WTC11 (cell line): ENCODE measurements around the gene FAM78B. TPM values are rescaled to one million over a fixed set of nuclear protein-coding genes. Genes with fewer than 3 reads are reported as not detected.

Experiments
- ATAC-seq: fragments of 200-7000 bp; cut with Tn5 transposase; 2 replicates; pipeline ENCODE4 v1.10.0; 2021; ENCODE audit warnings: mild to moderate bottlenecking, moderate library complexity
- CTCF ChIA-PET: fragments of 300-600 bp; sonication (Branson Sonifier 250); formaldehyde crosslinking; loops from one replicate; lab custom pipeline; 2021; ENCODE audit warnings: antibody characterized with exemption; lab: Charles Lee
- POLR2A ChIA-PET: fragments of 350-600 bp; sonication (Branson Sonifier 250); formaldehyde crosslinking; loops from one replicate; lab custom pipeline; 2021; ENCODE audit warnings: antibody characterized with exemption; lab: Charles Lee
- DNase-seq: peaks from one replicate; pipeline ENCODE4 v3.0.0; 2021; ENCODE audit warnings: low spot score
- H3K27ac Mint-ChIP-seq: 2 replicates; pipeline ENCODE4 v1.8.0; 2021; ENCODE audit warnings: mixed read lengths
- H3K27me3 Mint-ChIP-seq: 2 replicates; pipeline ENCODE4 v1.8.0; 2021; ENCODE audit warnings: low read depth, mild to moderate bottlenecking, moderate library complexity, mixed read lengths
- H3K36me3 Mint-ChIP-seq: 2 replicates; pipeline ENCODE4 v1.8.0; 2021; ENCODE audit warnings: mixed read lengths
- H3K4me1 Mint-ChIP-seq: 2 replicates; pipeline ENCODE4 v1.8.0; 2022; ENCODE audit warnings: mixed read lengths
- H3K4me3 Mint-ChIP-seq: 2 replicates; pipeline ENCODE4 v1.8.0; 2021; ENCODE audit warnings: mild to moderate bottlenecking, moderate library complexity, mixed read lengths
- H3K9me3 Mint-ChIP-seq: 2 replicates; pipeline ENCODE4 v1.8.0; 2021; ENCODE audit warnings: mixed read lengths
- FOXJ3 ChIP-seq: sonication (generic); formaldehyde crosslinking; IDR thresholded peaks from 2 replicates; pipeline ENCODE4 v1.9.0; 2021; ENCODE audit warnings: missing genetic modification reagents, mild to moderate bottlenecking, borderline replicate concordance
- FOXP1 ChIP-seq: sonication (generic); formaldehyde crosslinking; IDR thresholded peaks from 2 replicates; pipeline ENCODE4 v1.8.0; 2022; ENCODE audit warnings: missing genetic modification reagents, mild to moderate bottlenecking, moderate library complexity, borderline replicate concordance
- GABPB1 ChIP-seq: sonication (generic); formaldehyde crosslinking; IDR thresholded peaks from 2 replicates; pipeline ENCODE4 v1.8.1; 2023; ENCODE audit warnings: mild to moderate bottlenecking, missing genetic modification reagents
- GTF2I ChIP-seq: fragments of 250-450 bp; sonication (Bioruptor Pico); conservative IDR thresholded peaks from 2 replicates; pipeline ENCODE4 v1.4.0; 2021; ENCODE audit warnings: mild to moderate bottlenecking
- JAZF1 ChIP-seq: fragments of 250-450 bp; sonication (Bioruptor Pico); IDR thresholded peaks from 2 replicates; pipeline ENCODE4 v1.9.0; 2021; ENCODE audit warnings: moderate library complexity, mild to moderate bottlenecking, inconsistent platforms
- KAT7 ChIP-seq: sonication (generic); formaldehyde crosslinking; IDR thresholded peaks from 2 replicates; pipeline ENCODE4 v1.8.1; 2023; ENCODE audit warnings: missing genetic modification reagents, mild to moderate bottlenecking, borderline replicate concordance
- MXD4 ChIP-seq: fragments of 250-450 bp; sonication (Bioruptor Pico); IDR thresholded peaks from 2 replicates; pipeline ENCODE4 v1.8.0; 2021; ENCODE audit warnings: mild to moderate bottlenecking, moderate library complexity, borderline replicate concordance
- NFYB ChIP-seq: sonication (generic); formaldehyde crosslinking; conservative IDR thresholded peaks from 2 replicates; pipeline ENCODE4 v1.8.0; 2022; ENCODE audit warnings: low read depth, missing genetic modification reagents
- NR2C2 ChIP-seq: sonication (generic); formaldehyde crosslinking; IDR thresholded peaks from 2 replicates; pipeline ENCODE4 v1.8.0; 2022; ENCODE audit warnings: mild to moderate bottlenecking, missing genetic modification reagents
- NR3C1 ChIP-seq: sonication (generic); formaldehyde crosslinking; conservative IDR thresholded peaks from 2 replicates; pipeline ENCODE4 v1.8.1; 2023; ENCODE audit warnings: low read depth, mild to moderate bottlenecking, missing genetic modification reagents
- PRRX2 ChIP-seq: fragments of 250-450 bp; sonication (Bioruptor Pico); IDR thresholded peaks from 2 replicates; pipeline ENCODE4 v1.8.0; 2021; ENCODE audit warnings: mild to moderate bottlenecking
- SOX15 ChIP-seq: fragments of 250-450 bp; sonication (Bioruptor Pico); IDR thresholded peaks from 2 replicates; pipeline ENCODE4 v1.9.0; 2021; ENCODE audit warnings: mild to moderate bottlenecking
- ZNF138 ChIP-seq: sonication (generic); formaldehyde crosslinking; conservative IDR thresholded peaks from 2 replicates; pipeline ENCODE4 v1.8.1; 2022; ENCODE audit warnings: mild to moderate bottlenecking, moderate library complexity, missing genetic modification reagents
- ZNF219 ChIP-seq: sonication (generic); formaldehyde crosslinking; IDR thresholded peaks from 2 replicates; pipeline ENCODE4 v1.8.0; 2023; ENCODE audit warnings: missing genetic modification reagents, mild to moderate bottlenecking, borderline replicate concordance
- ZNF317 ChIP-seq: sonication (generic); formaldehyde crosslinking; IDR thresholded peaks from 2 replicates; pipeline ENCODE4 v1.8.1; 2023; ENCODE audit warnings: low read depth, mild to moderate bottlenecking, moderate library complexity, missing genetic modification reagents, borderline replicate concordance
- ZNF396 ChIP-seq: fragments of 250-450 bp; sonication (Bioruptor Pico); IDR thresholded peaks from 2 replicates; pipeline ENCODE4 v1.8.0; 2021; ENCODE audit warnings: mild to moderate bottlenecking, moderate library complexity, borderline replicate concordance
- ZNF671 ChIP-seq: fragments of 250-450 bp; sonication (Bioruptor Pico); IDR thresholded peaks from 2 replicates; pipeline ENCODE4 v1.8.0; 2021; ENCODE audit warnings: mild to moderate bottlenecking
- total RNA-seq: library from RNA; stranded (reverse); gene quantifications from 3 replicates; pipeline ENCODE4 v1.2.3, GENCODE V29; 2021
- TF ChIP-seq, protein P1 (sequence below): sonication (generic); formaldehyde crosslinking; conservative IDR thresholded peaks from 2 replicates; pipeline ENCODE4 v1.8.1; 2022; ENCODE audit warnings: mild to moderate bottlenecking, missing genetic modification reagents
- TF ChIP-seq, protein P2 (sequence below): sonication (generic); formaldehyde crosslinking; IDR thresholded peaks from 2 replicates; pipeline ENCODE4 v1.8.1; 2022; ENCODE audit warnings: low read depth, missing genetic modification reagents, borderline replicate concordance
- TF ChIP-seq, protein P3 (sequence below): fragments of 250-450 bp; sonication (Bioruptor Pico); IDR thresholded peaks from 2 replicates; pipeline ENCODE4 v2.1.2; 2022; ENCODE audit warnings: mild to moderate bottlenecking, moderate library complexity
- TF ChIP-seq, protein P4 (sequence below): fragments of 250-450 bp; sonication (Bioruptor Pico); IDR thresholded peaks from 2 replicates; pipeline ENCODE4 v1.9.0; 2021; ENCODE audit warnings: mild to moderate bottlenecking
- TF ChIP-seq, protein P5 (sequence below): sonication (generic); formaldehyde crosslinking; IDR thresholded peaks from 2 replicates; pipeline ENCODE4 v1.8.1; 2023; ENCODE audit warnings: mild to moderate bottlenecking, moderate library complexity, missing genetic modification reagents
- TF ChIP-seq, protein P6 (sequence below): sonication (generic); formaldehyde crosslinking; IDR thresholded peaks from 2 replicates; pipeline ENCODE4 v1.8.0; 2022; ENCODE audit warnings: mild to moderate bottlenecking, missing genetic modification reagents
- TF ChIP-seq, protein P7 (sequence below): sonication (generic); formaldehyde crosslinking; IDR thresholded peaks from 2 replicates; pipeline ENCODE4 v1.8.0; 2023; ENCODE audit warnings: missing genetic modification reagents

FAM78B gene
- total RNA-seq, 1 experiment from 2014 or later: 2.6 TPM

DNA sequence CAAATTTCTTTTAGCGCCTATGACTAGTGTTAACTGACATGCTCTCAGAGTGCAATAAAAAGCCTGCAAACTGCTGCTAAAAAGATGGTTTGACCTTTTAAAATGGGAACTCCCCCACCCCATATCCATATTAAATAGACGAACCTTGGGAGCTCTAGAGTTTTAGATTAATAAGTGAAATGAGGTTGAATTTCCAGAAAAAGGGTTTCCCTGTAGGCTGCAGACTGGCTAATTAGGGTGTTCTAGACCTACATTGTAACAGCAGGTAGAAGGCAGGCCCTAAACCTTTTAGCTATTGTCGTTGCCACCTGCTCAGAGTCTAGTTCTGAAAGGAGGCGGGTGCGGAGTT is 2.2 kb downstream of the FAM78B start (continued):
- TF ChIP-seq PRRX2 (no peak), JAZF1 (CRISPR knock-in tag) (no peak), KAT7 (CRISPR knock-in tag) (no peak), ZNF219 (CRISPR knock-in tag) (no peak), NR2C2 (CRISPR knock-in tag) (no peak)
- TF ChIP-seq, protein P1, sequence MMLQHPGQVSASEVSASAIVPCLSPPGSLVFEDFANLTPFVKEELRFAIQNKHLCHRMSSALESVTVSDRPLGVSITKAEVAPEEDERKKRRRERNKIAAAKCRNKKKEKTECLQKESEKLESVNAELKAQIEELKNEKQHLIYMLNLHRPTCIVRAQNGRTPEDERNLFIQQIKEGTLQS (CRISPR knock-in tag): no peak

DNA sequence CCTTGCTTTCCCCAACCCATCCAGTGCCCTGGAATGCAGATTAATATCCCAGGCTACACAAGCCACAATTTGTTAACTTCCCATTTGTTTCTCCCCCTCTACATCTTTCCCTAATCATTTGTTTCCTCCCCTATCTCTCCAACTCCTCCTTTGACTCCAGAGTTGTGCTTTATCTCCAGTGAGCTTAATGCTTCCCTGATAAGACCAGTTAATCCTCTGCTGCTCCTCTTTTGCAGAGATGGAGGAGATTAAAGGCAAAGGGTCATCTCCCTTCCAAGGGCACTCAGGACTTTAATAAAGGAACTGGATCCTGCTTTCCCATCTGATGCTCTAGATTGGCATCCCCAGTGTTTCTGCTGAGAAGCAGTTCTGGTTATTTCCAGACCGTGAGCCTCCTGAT is 7.1 kb downstream of the FAM78B start:
- peaks cover 30% of the 10 kb centered on the region for H3K27me3 Mint-ChIP-seq
- H3K9me3 Mint-ChIP-seq: no peaks in the 10 kb centered on the region
- no peaks in the 10 kb centered on the region for H3K36me3 Mint-ChIP-seq
- ATAC-seq (no peak), DNase-seq (no peak)
- POLR2A ChIA-PET: no interaction called here
- H3K27ac Mint-ChIP-seq: no peak overlapping the region
- CTCF ChIA-PET: no interaction called here
- peaks cover 4% of the 10 kb centered on the region for H3K4me1 Mint-ChIP-seq
- TF ChIP-seq, protein P2, sequence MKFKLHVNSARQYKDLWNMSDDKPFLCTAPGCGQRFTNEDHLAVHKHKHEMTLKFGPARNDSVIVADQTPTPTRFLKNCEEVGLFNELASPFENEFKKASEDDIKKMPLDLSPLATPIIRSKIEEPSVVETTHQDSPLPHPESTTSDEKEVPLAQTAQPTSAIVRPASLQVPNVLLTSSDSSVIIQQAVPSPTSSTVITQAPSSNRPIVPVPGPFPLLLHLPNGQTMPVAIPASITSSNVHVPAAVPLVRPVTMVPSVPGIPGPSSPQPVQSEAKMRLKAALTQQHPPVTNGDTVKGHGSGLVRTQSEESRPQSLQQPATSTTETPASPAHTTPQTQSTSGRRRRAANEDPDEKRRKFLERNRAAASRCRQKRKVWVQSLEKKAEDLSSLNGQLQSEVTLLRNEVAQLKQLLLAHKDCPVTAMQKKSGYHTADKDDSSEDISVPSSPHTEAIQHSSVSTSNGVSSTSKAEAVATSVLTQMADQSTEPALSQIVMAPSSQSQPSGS (CRISPR knock-in tag): no peak
- H3K4me3 Mint-ChIP-seq: no peak overlapping the region

DNA sequence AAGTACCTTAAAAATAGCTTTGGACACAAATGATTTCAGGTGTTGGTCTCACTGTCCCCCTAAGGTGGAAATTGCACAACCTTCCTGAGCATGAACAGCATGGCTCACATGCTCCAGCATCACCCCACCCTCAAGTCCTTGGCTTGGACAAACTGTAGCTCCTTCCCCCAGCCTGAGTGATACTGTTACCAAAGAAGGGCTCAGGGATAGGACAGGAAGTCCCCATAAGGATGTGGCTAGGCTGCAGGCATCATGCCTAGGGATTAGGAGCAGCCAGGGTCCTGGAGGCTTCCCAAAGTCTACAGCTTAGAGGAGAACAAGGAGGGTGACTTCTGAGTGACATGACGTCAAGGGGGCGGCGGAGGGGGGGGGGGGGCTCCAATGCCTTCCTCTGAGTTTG is 10.1 kb downstream of the FAM78B start:
- H3K9me3 Mint-ChIP-seq: no peaks in the 10 kb centered on the region
- no peak overlapping the region for H3K4me3 Mint-ChIP-seq
- H3K27ac Mint-ChIP-seq: no peak overlapping the region
- ATAC-seq: no peak
- no peaks in the 10 kb centered on the region for H3K36me3 Mint-ChIP-seq
- CTCF ChIA-PET: interaction anchor here (1.0 kb wide), 1 partner anchor 8 kb away, joined by 3 read pairs; no protein-coding TSS in a partner anchor
- POLR2A ChIA-PET: interaction anchor here (0.5 kb wide), 1 partner anchor 30 kb away, joined by 4 read pairs; no protein-coding TSS in a partner anchor
- TF ChIP-seq JAZF1 (CRISPR knock-in tag): no peak
- TF ChIP-seq SOX15 (CRISPR knock-in tag): no peak
- no peak for TF ChIP-seq FOXJ3 (CRISPR knock-in tag)
- no peak for TF ChIP-seq GTF2I (CRISPR knock-in tag)
- TF ChIP-seq NR3C1 (CRISPR knock-in tag): no peak
- no peak for TF ChIP-seq ZNF317 (CRISPR knock-in tag)
- TF ChIP-seq, protein P3, sequence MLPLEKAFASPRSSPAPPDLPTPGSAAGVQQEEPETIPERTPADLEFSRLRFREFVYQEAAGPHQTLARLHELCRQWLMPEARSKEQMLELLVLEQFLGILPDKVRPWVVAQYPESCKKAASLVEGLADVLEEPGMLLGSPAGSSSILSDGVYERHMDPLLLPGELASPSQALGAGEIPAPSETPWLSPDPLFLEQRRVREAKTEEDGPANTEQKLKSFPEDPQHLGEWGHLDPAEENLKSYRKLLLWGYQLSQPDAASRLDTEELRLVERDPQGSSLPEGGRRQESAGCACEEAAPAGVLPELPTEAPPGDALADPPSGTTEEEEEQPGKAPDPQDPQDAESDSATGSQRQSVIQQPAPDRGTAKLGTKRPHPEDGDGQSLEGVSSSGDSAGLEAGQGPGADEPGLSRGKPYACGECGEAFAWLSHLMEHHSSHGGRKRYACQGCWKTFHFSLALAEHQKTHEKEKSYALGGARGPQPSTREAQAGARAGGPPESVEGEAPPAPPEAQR (CRISPR knock-in tag): no peak
- TF ChIP-seq NR2C2 (CRISPR knock-in tag): no peak
- TF ChIP-seq, protein P4, sequence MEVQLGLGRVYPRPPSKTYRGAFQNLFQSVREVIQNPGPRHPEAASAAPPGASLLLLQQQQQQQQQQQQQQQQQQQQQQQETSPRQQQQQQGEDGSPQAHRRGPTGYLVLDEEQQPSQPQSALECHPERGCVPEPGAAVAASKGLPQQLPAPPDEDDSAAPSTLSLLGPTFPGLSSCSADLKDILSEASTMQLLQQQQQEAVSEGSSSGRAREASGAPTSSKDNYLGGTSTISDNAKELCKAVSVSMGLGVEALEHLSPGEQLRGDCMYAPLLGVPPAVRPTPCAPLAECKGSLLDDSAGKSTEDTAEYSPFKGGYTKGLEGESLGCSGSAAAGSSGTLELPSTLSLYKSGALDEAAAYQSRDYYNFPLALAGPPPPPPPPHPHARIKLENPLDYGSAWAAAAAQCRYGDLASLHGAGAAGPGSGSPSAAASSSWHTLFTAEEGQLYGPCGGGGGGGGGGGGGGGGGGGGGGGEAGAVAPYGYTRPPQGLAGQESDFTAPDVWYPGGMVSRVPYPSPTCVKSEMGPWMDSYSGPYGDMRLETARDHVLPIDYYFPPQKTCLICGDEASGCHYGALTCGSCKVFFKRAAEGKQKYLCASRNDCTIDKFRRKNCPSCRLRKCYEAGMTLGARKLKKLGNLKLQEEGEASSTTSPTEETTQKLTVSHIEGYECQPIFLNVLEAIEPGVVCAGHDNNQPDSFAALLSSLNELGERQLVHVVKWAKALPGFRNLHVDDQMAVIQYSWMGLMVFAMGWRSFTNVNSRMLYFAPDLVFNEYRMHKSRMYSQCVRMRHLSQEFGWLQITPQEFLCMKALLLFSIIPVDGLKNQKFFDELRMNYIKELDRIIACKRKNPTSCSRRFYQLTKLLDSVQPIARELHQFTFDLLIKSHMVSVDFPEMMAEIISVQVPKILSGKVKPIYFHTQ (CRISPR knock-in tag): no peak
- TF ChIP-seq ZNF138 (CRISPR knock-in tag): no peak
- TF ChIP-seq ZNF671: no peak
- TF ChIP-seq, protein P5, sequence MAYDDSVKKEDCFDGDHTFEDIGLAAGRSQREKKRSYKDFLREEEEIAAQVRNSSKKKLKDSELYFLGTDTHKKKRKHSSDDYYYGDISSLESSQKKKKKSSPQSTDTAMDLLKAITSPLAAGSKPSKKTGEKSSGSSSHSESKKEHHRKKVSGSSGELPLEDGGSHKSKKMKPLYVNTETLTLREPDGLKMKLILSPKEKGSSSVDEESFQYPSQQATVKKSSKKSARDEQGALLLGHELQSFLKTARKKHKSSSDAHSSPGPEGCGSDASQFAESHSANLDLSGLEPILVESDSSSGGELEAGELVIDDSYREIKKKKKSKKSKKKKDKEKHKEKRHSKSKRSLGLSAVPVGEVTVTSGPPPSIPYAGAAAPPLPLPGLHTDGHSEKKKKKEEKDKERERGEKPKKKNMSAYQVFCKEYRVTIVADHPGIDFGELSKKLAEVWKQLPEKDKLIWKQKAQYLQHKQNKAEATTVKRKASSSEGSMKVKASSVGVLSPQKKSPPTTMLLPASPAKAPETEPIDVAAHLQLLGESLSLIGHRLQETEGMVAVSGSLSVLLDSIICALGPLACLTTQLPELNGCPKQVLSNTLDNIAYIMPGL (CRISPR knock-in tag): no peak
- TF ChIP-seq ZNF396 (CRISPR knock-in tag): no peak
- TF ChIP-seq NFYB (CRISPR knock-in tag): no peak
- no peak for TF ChIP-seq MXD4 (CRISPR knock-in tag)
- TF ChIP-seq, protein P6, sequence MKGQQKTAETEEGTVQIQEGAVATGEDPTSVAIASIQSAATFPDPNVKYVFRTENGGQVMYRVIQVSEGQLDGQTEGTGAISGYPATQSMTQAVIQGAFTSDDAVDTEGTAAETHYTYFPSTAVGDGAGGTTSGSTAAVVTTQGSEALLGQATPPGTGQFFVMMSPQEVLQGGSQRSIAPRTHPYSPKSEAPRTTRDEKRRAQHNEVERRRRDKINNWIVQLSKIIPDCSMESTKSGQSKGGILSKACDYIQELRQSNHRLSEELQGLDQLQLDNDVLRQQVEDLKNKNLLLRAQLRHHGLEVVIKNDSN (CRISPR knock-in tag): no peak
- TF ChIP-seq GABPB1 (CRISPR knock-in tag): no peak
- no peak for TF ChIP-seq FOXP1 (CRISPR knock-in tag)
- TF ChIP-seq, protein P7, sequence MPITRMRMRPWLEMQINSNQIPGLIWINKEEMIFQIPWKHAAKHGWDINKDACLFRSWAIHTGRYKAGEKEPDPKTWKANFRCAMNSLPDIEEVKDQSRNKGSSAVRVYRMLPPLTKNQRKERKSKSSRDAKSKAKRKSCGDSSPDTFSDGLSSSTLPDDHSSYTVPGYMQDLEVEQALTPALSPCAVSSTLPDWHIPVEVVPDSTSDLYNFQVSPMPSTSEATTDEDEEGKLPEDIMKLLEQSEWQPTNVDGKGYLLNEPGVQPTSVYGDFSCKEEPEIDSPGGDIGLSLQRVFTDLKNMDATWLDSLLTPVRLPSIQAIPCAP (CRISPR knock-in tag): no peak
- TF ChIP-seq, all 79 proteins: peak for 0
- no peak for DNase-seq
- Mint-ChIP-seq H3K4me1 (peaks cover 4% of the 10 kb centered on the region), H3K27me3 (peaks cover 3% of the 10 kb centered on the region; the same call in 1 of the 2 replicates)
